ENCODE measurements around the gene ATP9B. TPM values are rescaled to one million over a fixed set of nuclear protein-coding genes. Genes with fewer than 3 reads are reported as not detected.
"Not testable (repeated sequence)": the region's sequence is repeated elsewhere in the genome, so short reads cannot be mapped to it uniquely, and the experiment has no call there.

Gene ATP9B
- total RNA-seq, 4 donors from 2014 or later: 26.0 to 37.4 (median 30.5) TPM

GRCh38 chr18:79326413-79327198, 257.4 kb downstream of the ATP9B start:
- no peak for DNase-seq (ENCODE audit: extremely low spot score)
- TF ChIP-seq, protein P1, sequence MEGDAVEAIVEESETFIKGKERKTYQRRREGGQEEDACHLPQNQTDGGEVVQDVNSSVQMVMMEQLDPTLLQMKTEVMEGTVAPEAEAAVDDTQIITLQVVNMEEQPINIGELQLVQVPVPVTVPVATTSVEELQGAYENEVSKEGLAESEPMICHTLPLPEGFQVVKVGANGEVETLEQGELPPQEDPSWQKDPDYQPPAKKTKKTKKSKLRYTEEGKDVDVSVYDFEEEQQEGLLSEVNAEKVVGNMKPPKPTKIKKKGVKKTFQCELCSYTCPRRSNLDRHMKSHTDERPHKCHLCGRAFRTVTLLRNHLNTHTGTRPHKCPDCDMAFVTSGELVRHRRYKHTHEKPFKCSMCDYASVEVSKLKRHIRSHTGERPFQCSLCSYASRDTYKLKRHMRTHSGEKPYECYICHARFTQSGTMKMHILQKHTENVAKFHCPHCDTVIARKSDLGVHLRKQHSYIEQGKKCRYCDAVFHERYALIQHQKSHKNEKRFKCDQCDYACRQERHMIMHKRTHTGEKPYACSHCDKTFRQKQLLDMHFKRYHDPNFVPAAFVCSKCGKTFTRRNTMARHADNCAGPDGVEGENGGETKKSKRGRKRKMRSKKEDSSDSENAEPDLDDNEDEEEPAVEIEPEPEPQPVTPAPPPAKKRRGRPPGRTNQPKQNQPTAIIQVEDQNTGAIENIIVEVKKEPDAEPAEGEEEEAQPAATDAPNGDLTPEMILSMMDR (IDR thresholded peaks at IDR 0.05): no peak
- TF ChIP-seq POLR2A (IDR thresholded peaks at IDR 0.05; ENCODE audit: low read depth) (no peak), POLR2AphosphoS5 (IDR thresholded peaks at IDR 0.05) (no peak), EP300 (IDR thresholded peaks at IDR 0.05) (no peak)
- 87% methylated on average over 8 of the region's 8 CpGs for WGBS
- no peaks in the 10 kb centered on the region for H3K27me3 ChIP-seq
- H3K4me3 ChIP-seq: no peak overlapping the region
- no peaks in the 10 kb centered on the region for H3K4me1 ChIP-seq
- peaks cover 0 to 49% (median 19%) of the 10 kb centered on the region in 4 donors for H3K36me3 ChIP-seq
- no peak overlapping the region for H3K27ac ChIP-seq (replicated peaks in 1 of 4)
- no peaks in the 10 kb centered on the region for H3K9me3 ChIP-seq
- intact Hi-C loops (cut with DNase I): no loop called here

DNA sequence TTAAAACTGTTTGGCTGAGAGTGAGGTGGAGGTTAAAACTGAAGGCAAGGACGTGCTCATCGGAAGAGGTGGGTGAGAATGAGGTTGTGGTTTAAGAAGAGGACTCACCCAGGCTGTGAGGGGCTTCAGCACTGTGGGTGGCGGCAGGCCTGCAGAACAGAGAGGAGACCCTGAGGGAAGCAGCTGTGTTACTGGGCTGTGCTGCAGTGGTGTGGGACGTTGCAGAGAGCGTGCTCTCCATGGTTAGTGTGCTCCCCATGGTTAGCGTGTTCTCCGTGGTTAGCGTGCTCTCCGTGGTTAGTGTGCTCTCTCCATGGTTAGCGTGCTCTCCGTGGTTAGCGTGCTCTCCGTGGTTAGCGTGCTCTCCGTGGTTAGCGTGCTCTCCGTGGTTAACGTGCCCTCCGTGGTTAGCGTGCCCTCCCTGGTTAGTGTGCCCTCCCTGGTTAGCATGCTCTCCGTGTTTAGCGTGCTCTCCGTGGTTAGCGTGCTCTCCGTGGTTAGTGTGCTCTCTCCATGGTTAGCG, 258.1 kb downstream of the ATP9B start:
- no peak for DNase-seq (ENCODE audit: extremely low spot score)
- WGBS: 95% methylated on average over 26 of the region's 26 CpGs
- TF ChIP-seq POLR2AphosphoS5 (IDR thresholded peaks at IDR 0.05): no peak
- Histone ChIP-seq H3K36me3 (peaks cover 0 to 49% (median 23%) of the 10 kb centered on the region in 4 donors), H3K4me1 (no peaks in the 10 kb centered on the region), H3K4me3 (no peak overlapping the region), H3K27me3 (no peaks in the 10 kb centered on the region), H3K27ac (replicated peaks in 1 of 4) (no peak overlapping the region), H3K9me3 (no peaks in the 10 kb centered on the region)
- intact Hi-C loops (cut with DNase I): no loop called here

GRCh38 chr18:79327915-79328314, 258.7 kb downstream of the ATP9B start:
- H3K9me3 ChIP-seq; intact Hi-C loops (cut with DNase I); H3K27me3 ChIP-seq; DNase-seq (ENCODE audit: extremely low spot score); H3K27ac ChIP-seq (replicated peaks in 1 of 4); H3K4me1 ChIP-seq; H3K4me3 ChIP-seq: not testable (repeated sequence)
- WGBS: 92% methylated on average over 23 of the region's 23 CpGs
- H3K36me3 ChIP-seq: peaks cover 0 to 52% (median 28%) of the 10 kb centered on the region in 4 donors

DNA sequence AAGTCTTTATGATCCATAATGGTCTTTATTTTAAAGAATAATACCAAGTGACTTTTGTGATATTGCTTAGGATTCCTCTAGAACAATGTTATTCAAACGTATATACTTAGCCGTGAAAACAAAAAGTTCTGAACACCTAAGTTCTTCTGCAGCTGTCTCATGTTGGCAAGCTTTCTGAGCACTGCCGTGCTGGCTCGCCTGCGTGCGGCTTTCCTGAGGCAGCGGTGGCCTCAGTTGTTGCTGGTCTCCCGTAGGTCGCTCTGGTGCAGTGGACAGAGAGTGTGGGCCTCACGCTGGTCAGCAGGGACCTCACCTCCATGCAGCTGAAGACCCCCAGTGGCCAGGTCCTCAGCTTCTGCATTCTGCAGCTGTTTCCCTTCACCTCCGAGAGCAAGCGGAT, 259.7 kb downstream of the ATP9B start:
- Histone ChIP-seq H3K4me3 (no peak overlapping the region), H3K27ac (replicated peaks in 1 of 4) (no peak overlapping the region), H3K9me3 (no peaks in the 10 kb centered on the region), H3K27me3 (no peaks in the 10 kb centered on the region), H3K4me1 (no peaks in the 10 kb centered on the region), H3K36me3 (peaks cover 0 to 62% (median 35%) of the 10 kb centered on the region in 4 donors)
- TF ChIP-seq POLR2AphosphoS5 (IDR thresholded peaks at IDR 0.05) (no peak), POLR2A (IDR thresholded peaks at IDR 0.05; ENCODE audit: low read depth) (no peak), EP300 (IDR thresholded peaks at IDR 0.05) (no peak)
- TF ChIP-seq, protein P1 (IDR thresholded peaks at IDR 0.05): no peak
- 95% methylated on average over 12 of the region's 12 CpGs for WGBS
- DNase-seq (ENCODE audit: extremely low spot score): no peak
- intact Hi-C loops (cut with DNase I): no loop called here

- no peak for DNase-seq (ENCODE audit: extremely low spot score)
- intact Hi-C loops (cut with DNase I): no loop called here
- peaks cover 0 to 69% (median 36%) of the 10 kb centered on the region in 4 donors for H3K36me3 ChIP-seq
- H3K4me1 ChIP-seq: no peaks in the 10 kb centered on the region
- TF ChIP-seq, protein P1 (IDR thresholded peaks at IDR 0.05): no peak
- TF ChIP-seq POLR2AphosphoS5 (IDR thresholded peaks at IDR 0.05) (no peak), EP300 (IDR thresholded peaks at IDR 0.05) (no peak), POLR2A (IDR thresholded peaks at IDR 0.05; ENCODE audit: low read depth) (no peak)
- H3K27ac ChIP-seq (replicated peaks in 1 of 4): no peak overlapping the region
- H3K9me3 ChIP-seq: no peaks in the 10 kb centered on the region
- H3K4me3 ChIP-seq: no peak overlapping the region
- no peaks in the 10 kb centered on the region for H3K27me3 ChIP-seq
- 88% methylated on average over 9 of the region's 9 CpGs for WGBS
Measured at GRCh38 chr18:79329786-79330185, 260.6 kb downstream of the ATP9B start.
